HG03354 (cell line): ENCODE results near the gene RUNX3.

ENCODE experiments used
- ATAC-seq: cut with Tn5 transposase; IDR thresholded peaks from one replicate; pipeline ENCODE4 v1.9.1; 2021; ENCODE audit warnings: mild to moderate bottlenecking; ENCODE audit not compliant: unreplicated experiment, poor library complexity, severe bottlenecking

RUNX3 gene

GRCh38 chr1:24963943-24964693, 34.0 kb upstream of the RUNX3 start:
- ATAC-seq: no peak

- peak; percentile 30 for ATAC-seq
Observed at GRCh38 chr1:24963099-24963872, 33.2 kb upstream of the RUNX3 start.

- ATAC-seq: no peak
Observed at GRCh38 chr1:24961961-24962861, 32.1 kb upstream of the RUNX3 start.

- ATAC-seq: no peak
Observed at GRCh38 chr1:24961334-24961733, 31.3 kb upstream of the RUNX3 start.

GRCh38 chr1:24960071-24960801, 30.2 kb upstream of the RUNX3 start:
- no peak for ATAC-seq

- no peak for ATAC-seq
Observed at GRCh38 chr1:24959623-24959975, 29.5 kb upstream of the RUNX3 start.

GRCh38 chr1:24958766-24959622, 28.9 kb upstream of the RUNX3 start:
- ATAC-seq: no peak

- ATAC-seq: no peak
Observed at GRCh38 chr1:24957808-24958752, 28.0 kb upstream of the RUNX3 start.

- ATAC-seq: no peak
Observed at GRCh38 chr1:24957016-24957807, 27.1 kb upstream of the RUNX3 start.

- no peak for ATAC-seq
Observed at GRCh38 chr1:24955779-24956365, 25.8 kb upstream of the RUNX3 start.

- ATAC-seq: peak; percentile 55
Observed at GRCh38 chr1:24955161-24955560, 25.1 kb upstream of the RUNX3 start.

- no peak for ATAC-seq
Observed at GRCh38 chr1:24954631-24955030, 24.6 kb upstream of the RUNX3 start.

GRCh38 chr1:24954022-24954421, 23.9 kb upstream of the RUNX3 start:
- no peak for ATAC-seq

- no peak for ATAC-seq
Observed at GRCh38 chr1:24952413-24952841, 22.4 kb upstream of the RUNX3 start.

- ATAC-seq: no peak
Observed at GRCh38 chr1:24951810-24952412, 21.8 kb upstream of the RUNX3 start.

GRCh38 chr1:24951337-24951736, 21.3 kb upstream of the RUNX3 start:
- ATAC-seq: no peak
